HG03354 (cell line): ENCODE data around the gene ONECUT1.
A peak's percentile ranks its signal among the peaks of the same experiment; 100 is the strongest.

ENCODE experiments used
- ATAC-seq: cut with Tn5 transposase; IDR thresholded peaks from one replicate; pipeline ENCODE4 v1.9.1; 2021; ENCODE audit warnings: mild to moderate bottlenecking; ENCODE audit not compliant: unreplicated experiment, poor library complexity, severe bottlenecking

ONECUT1 gene

GRCh38 chr15:52783929-52784798, 6.0 kb downstream of the ONECUT1 start:
- ATAC-seq, result no peak

- no peak for ATAC-seq
Measured at GRCh38 chr15:52783191-52783829, 6.8 kb downstream of the ONECUT1 start.

- no peak for ATAC-seq
Measured at GRCh38 chr15:52782514-52782913, 7.6 kb downstream of the ONECUT1 start.

GRCh38 chr15:52780172-52780980, 9.8 kb downstream of the ONECUT1 start:
- peak; percentile 75 for ATAC-seq

GRCh38 chr15:52778457-52778856, 11.7 kb downstream of the ONECUT1 start:
- no peak for ATAC-seq

GRCh38 chr15:52772766-52773165, 17.4 kb downstream of the ONECUT1 start:
- ATAC-seq, result no peak

GRCh38 chr15:52765785-52766184, 24.4 kb downstream of the ONECUT1 start:
- ATAC-seq, result no peak

GRCh38 chr15:52764731-52765130, 25.4 kb downstream of the ONECUT1 start:
- no peak for ATAC-seq

- ATAC-seq, result no peak
Measured at GRCh38 chr15:52762621-52763020, 27.5 kb downstream of the ONECUT1 start.

GRCh38 chr15:52760562-52760961, 29.6 kb downstream of the ONECUT1 start:
- ATAC-seq, result no peak

- ATAC-seq, result no peak
Measured at GRCh38 chr15:52759969-52760368, 30.2 kb downstream of the ONECUT1 start.

GRCh38 chr15:52757496-52757895, 32.6 kb downstream of the ONECUT1 start:
- no peak for ATAC-seq

- no peak for ATAC-seq
Measured at GRCh38 chr15:52751522-52751921, 38.6 kb downstream of the ONECUT1 start.

GRCh38 chr15:52749258-52749657, 40.9 kb downstream of the ONECUT1 start:
- ATAC-seq, result peak; percentile 75

- no peak for ATAC-seq
Measured at GRCh38 chr15:52746162-52746757, 43.9 kb downstream of the ONECUT1 start.

- no peak for ATAC-seq
Measured at GRCh38 chr15:52745326-52746161, 44.6 kb downstream of the ONECUT1 start.

- no peak for ATAC-seq
Measured at GRCh38 chr15:52738311-52738710, 51.8 kb downstream of the ONECUT1 start.

GRCh38 chr15:52737720-52738119, 52.4 kb downstream of the ONECUT1 start:
- ATAC-seq, result no peak
